ENCODE data around the gene IL1RAPL1.

- TF ChIP-seq CTCF (IDR thresholded peaks at IDR 0.05): no peak
- no peak for TF ChIP-seq MAFK (IDR thresholded peaks at IDR 0.05; ENCODE audit: partially characterized antibody)
Observed at GRCh38 chrX:29110041-29110440, 522.8 kb downstream of the IL1RAPL1 start.
